GM12892 (cell line): ENCODE results near the gene PDHB.

Experiments used
- DNase-seq: peaks from one replicate; pipeline ENCODE4 v3.0.0; 2011; ENCODE audit not compliant: insufficient read length
- FAIRE-seq: peaks from 2 replicates; lab custom pipeline; 2011; peaks lifted over from hg19 to GRCh38; lab: Jason Lieb, UNC
- POLR2A ChIP-seq: IDR thresholded peaks from 2 replicates; pipeline ENCODE4 v1.6.1; 2011; ENCODE audit warnings: low read depth, low read length, control low read depth
- POLR2AphosphoS5 ChIP-seq: IDR thresholded peaks from 2 replicates; pipeline ENCODE4 v1.6.1; 2011; ENCODE audit warnings: low read depth, low read length, control low read depth
- TAF1 ChIP-seq: IDR thresholded peaks from 2 replicates; pipeline ENCODE4 v1.6.1; 2011; ENCODE audit warnings: low read depth, mild to moderate bottlenecking, control low read depth, low read length, borderline replicate concordance

Gene PDHB

DNA sequence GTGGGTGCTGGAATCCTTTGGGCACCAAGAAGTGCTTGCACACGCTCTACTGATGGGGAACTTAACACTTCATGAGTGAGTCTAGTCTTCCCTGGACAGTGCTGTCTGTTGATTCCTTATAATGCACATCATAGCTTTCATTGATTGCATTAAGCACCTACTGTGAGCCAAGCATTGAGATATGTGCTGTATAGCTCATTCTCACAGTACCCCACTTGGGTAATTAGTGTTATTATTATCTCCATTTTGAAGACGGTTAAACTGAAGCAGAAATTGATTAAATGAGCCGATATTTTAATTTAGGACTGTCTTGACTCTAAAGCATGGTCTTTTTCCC, 504 bp upstream of the PDHB start:
- no peak for DNase-seq
- TF ChIP-seq POLR2AphosphoS5, result no peak
- no peak for TF ChIP-seq TAF1
- no peak for TF ChIP-seq POLR2A
- FAIRE-seq, result no peak

DNA sequence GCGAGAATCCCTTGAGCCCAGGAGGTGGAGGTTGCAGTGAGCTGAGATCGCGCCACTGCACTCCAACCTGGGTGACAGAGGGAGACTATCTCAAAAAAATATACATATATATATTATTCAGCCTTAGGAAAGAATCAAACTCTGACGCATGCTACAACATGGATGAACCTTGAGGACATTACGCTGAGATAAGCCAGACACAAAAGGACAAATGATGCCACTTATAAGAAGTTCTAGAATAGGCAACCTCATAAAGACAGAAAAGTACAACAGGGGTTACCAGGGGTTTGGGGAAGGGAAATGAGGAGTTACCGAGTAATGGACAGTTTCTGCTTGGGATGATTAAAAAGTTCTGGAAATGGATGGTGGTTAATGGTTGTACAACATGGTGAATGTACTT, 727 bp downstream of the PDHB start:
- FAIRE-seq (peak; percentile 44), DNase-seq (no peak)
- no peak for TF ChIP-seq TAF1
- TF ChIP-seq POLR2A, result no peak
- no peak for TF ChIP-seq POLR2AphosphoS5

DNA sequence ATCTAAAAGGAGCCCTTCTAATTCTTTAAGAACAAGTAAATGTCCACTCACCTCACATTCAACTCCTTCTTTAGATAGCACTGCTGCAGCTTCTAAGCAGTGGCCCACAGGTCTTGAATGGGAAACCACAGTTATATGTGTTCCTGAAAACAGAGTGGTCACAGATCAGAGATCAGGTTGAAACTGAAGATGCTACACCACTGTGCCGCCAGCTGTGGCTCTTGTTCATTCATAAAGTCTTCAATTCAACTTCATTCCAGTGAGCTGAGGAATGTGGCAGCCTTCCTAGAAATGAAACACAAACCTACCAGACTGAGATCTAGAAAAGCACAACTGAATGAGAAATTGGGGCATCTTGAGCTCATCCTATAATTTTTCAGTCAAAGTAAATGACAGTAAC, 4.0 kb downstream of the PDHB start:
- DNase-seq, result peak; percentile 25
- TF ChIP-seq TAF1, result no peak
- TF ChIP-seq POLR2A, result no peak
- TF ChIP-seq POLR2AphosphoS5, result no peak
- peak; percentile 92 for FAIRE-seq

DNA sequence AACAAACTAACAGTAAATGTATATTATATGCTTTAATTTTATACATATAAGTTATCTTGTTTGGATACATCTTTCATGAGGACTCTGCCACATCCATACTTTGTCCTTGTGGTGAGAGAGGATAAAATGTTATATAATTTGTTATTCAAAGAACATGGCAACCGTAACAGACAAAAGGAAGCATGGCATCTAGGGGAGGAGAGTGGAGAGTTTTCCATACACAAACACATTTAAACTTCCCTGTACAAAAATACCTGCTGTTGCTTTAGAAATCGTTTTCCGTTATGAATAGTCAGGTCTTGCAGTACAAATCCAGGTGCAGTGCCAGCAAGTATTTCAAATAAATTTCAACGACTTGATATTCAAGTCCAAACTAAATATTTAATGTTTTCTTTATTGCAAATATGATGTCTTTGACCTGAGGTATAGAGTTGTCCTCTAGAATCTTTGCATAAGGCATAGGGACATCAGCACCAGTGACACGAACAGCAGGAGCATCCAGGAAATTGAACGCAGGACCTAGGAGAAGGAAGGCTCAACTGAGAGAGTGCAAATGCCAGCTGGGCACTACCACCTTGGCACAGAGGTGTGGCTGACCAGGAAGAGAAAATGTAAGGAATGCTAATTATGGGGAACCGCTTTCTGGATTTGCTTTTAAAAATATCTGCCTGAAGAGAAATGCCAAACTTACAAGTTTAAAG, 5.8 kb downstream of the PDHB start:
- DNase-seq (no peak), FAIRE-seq (peak; percentile 9)
- TF ChIP-seq TAF1, result no peak
- no peak for TF ChIP-seq POLR2AphosphoS5
- no peak for TF ChIP-seq POLR2A

DNA sequence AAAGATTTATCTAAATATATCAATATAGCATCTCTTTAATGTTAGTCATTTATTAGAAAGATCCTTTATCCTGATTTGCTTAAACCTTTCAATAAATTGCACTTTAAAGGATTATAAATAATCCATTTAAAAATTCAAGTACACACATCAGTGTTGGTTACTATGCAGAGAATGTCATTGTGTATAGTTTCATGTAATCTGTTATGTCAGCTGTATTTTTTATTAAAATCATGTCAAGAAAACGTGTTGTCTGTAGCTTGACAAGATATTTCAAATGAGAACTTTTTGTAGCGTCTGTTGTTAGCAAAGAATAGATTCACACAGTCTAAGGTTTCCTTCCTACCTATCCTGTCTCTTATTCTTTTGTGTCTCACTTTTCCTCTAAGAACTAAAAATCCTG, 7.8 kb downstream of the PDHB start:
- no peak for TF ChIP-seq POLR2AphosphoS5
- no peak for TF ChIP-seq POLR2A
- no peak for TF ChIP-seq TAF1
- FAIRE-seq, result no peak
- DNase-seq, result no peak

DNA sequence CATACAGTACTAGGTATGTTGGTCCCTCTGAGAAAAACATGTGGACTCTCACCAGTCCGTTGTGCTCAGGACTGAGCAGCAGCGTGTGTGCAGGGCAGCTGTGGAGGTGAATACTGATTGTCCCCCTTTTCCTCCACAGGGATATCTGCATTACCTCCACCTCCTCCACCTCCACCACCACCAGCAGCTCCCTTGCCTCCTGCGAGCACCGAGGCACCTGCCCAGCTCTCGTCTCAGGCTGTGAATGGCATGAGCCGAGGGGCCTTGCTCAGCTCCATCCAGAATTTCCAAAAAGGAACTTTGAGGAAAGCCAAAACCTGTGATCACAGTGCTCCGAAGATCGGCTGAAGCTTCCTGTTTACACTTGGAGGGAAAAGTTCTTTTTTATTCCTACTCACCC, 9.0 kb downstream of the PDHB start:
- no peak for FAIRE-seq

DNA sequence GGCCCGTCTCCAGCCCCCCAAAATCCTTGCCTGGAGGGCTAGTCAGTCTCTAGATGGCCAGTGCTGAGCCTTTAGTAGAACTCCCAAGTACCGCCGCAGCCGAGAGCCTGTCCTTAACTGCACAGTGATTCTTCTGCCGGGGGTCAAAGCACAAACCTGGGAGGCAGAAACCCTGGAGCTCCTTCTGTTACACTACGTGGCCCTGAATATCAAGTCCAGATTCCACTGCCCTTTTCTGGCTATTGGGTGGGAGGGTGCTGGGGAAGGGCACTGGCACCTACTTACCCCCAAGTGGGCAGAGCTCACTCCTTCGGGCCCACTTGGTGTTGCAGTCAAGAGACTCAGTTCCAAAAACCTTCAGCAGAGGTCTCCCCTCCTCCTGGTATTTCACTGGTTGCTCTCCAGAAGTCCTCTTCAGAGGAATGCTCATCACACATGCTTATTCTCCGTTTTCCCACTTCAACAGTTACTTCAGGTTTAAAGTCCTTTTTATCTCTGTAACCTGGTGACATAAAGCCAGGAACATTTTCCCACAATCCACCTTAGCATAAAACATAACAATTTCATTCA, 10.8 kb downstream of the PDHB start:
- TF ChIP-seq TAF1 (no peak), POLR2AphosphoS5 (no peak), POLR2A (no peak)
- DNase-seq (no peak), FAIRE-seq (no peak)

More for the DNA sequence above, 9.0 kb downstream of the PDHB start:
- no peak for DNase-seq
- TF ChIP-seq POLR2AphosphoS5, result no peak
- no peak for TF ChIP-seq TAF1
- no peak for TF ChIP-seq POLR2A

DNA sequence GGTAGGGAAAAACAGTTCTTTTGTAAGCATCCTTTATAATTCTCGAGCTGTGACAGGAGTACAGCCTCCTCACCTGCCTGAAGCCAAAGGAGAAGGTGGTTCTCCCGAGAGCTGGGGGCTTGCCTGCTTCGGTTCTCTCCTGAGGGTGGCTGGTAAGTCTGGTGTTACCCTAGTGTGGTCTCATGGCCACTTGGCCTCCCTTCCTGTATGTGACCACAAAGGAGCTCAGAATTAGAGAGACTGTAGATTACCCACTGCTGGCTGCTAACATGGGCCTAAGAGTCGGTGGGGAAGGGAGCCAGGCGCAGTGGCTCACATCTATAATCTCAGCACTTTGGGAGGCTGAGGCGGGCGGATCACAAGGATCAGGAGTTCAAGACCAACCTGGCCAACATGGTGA, 12.6 kb downstream of the PDHB start:
- FAIRE-seq (no peak), DNase-seq (no peak)
- TF ChIP-seq POLR2A, result no peak
- no peak for TF ChIP-seq TAF1
- no peak for TF ChIP-seq POLR2AphosphoS5

DNA sequence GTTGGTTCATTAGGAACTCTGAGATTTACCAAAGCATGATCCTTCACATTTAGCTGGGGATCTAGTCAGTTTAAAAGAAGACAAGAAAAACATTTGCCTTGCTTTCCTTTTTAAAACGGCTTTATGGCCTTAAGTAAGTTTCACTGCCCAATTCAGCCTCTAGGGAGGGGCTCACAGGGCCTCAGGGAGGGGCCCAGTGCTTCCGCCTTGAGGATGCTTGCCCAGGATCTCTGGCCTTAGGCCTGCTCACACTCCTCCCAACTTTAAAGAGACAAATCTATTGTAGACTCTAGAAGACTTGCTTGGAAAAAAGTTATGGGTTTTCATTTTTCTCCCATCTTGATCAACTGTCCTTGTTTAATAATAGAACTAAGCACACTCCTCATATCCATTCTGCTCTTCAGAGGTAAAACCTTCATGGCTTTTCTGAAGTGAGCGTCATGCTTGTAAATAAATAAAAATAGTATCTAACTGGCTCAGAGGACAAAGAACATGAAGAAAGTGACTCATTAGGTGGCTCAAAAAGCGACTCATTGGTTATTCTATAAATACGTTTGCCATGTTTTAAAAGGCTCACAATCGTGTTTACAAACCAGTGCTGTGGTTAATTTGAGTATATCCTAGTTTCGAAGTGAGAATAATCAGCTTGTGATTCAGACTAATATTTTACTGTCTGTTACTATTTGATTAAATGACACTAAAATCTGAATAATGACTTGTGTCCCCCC, 13.7 kb downstream of the PDHB start:
- no peak for TF ChIP-seq TAF1
- TF ChIP-seq POLR2AphosphoS5, result no peak
- no peak for TF ChIP-seq POLR2A
- DNase-seq (no peak), FAIRE-seq (peak; percentile 5)

DNA sequence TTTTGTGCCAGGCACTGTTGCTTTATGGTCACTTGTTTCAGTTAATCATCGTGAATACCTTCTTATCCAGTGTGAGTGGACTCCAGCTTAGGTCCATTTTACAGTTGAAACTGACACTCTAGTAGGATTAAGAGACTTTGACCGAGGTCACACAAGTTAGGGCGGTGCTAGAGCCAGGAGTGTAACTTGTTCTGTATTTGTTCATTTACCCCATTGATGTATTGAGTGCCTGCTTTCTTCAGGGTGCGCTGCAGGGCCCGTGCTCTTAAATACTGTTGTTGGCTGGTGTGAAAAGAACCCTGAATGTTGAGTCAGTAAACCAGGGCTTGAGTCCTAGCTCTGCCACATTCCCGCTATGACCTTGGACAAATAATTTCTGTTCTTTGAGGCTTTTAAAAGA, 15.4 kb downstream of the PDHB start:
- DNase-seq (no peak), FAIRE-seq (no peak)
- TF ChIP-seq POLR2AphosphoS5 (no peak), TAF1 (no peak), POLR2A (no peak)

DNA sequence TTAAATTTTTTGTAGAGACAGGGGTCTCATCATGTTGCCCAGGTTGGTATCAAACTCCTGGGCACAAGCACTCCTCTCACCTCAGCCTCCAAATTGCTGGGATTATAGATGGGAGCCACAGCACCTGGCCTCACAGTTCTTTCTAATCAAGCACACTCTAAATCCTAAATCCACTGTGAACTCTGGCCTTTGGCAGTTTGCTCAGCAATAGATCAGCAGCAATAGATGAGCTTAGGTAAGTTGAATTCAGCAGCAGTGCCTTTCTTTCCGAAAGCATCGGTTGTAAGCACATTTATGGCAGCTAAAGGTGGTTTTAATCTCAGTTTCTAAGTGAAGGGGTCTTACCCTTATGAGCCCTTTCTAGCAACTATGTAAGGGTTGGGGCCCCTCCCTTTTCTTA, 16.6 kb downstream of the PDHB start:
- no peak for TF ChIP-seq POLR2AphosphoS5
- TF ChIP-seq POLR2A, result no peak
- no peak for TF ChIP-seq TAF1
- DNase-seq (no peak), FAIRE-seq (no peak)

DNA sequence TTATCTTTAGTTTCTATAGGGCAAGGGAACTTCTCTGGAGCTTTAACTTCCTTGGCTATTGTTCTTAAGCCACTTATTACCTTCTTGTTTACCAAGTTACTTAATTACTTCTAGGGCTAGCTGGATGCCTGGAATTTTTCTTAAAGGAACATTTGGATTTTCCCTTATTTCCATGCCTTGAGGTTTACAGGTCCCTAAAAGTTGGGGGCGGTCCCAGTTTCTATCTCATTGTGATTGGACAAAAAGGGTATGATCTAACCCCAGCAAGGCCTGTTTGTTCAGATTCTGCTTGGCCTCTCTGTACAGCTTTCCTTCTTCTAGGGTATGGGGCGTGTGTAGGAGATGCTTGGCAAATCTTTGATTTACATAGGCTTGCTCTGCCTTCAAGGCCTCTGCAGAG, 17.4 kb downstream of the PDHB start:
- TF ChIP-seq TAF1 (no peak), POLR2AphosphoS5 (no peak), POLR2A (no peak)
- FAIRE-seq (no peak), DNase-seq (no peak)
